Stimulated activated CD8-positive, alpha-beta memory T cell treated with anti-CD3 and anti-CD28 coated beads, Interleukin-15, amount 100 ng/mL, for 48 hours (primary cell): ENCODE measurements around the gene GPR39.

ENCODE experiments used
- DNase-seq, 2 donors: peaks; one replicate each; pipeline ENCODE4 v3.0.0-alpha.2; 2020; ENCODE audit warnings: low read depth in 2 of 2

GPR39 gene

GRCh38 chr2:132443106-132443505 is 26.5 kb downstream of the GPR39 start:
- DNase-seq, result no peak

GRCh38 chr2:132446444-132446843 is 29.8 kb downstream of the GPR39 start:
- no peak for DNase-seq

- DNase-seq, result no peak
Observed at GRCh38 chr2:132448331-132448730, 31.7 kb downstream of the GPR39 start.

GRCh38 chr2:132448771-132449170 is 32.2 kb downstream of the GPR39 start:
- DNase-seq, result no peak

GRCh38 chr2:132449868-132450267 is 33.3 kb downstream of the GPR39 start:
- DNase-seq, result no peak

- no peak for DNase-seq
Observed at GRCh38 chr2:132460781-132461180, 44.2 kb downstream of the GPR39 start.

GRCh38 chr2:132462236-132462635 is 45.6 kb downstream of the GPR39 start:
- DNase-seq, result no peak

GRCh38 chr2:132463719-132464118 is 47.1 kb downstream of the GPR39 start:
- DNase-seq, result no peak

- DNase-seq, result no peak
Observed at GRCh38 chr2:132465917-132466316, 49.3 kb downstream of the GPR39 start.

- no peak for DNase-seq
Observed at GRCh38 chr2:132466428-132467028, 49.9 kb downstream of the GPR39 start.

- DNase-seq, result no peak
Observed at GRCh38 chr2:132468821-132469675, 52.4 kb downstream of the GPR39 start.

- no peak for DNase-seq
Observed at GRCh38 chr2:132470746-132471145, 54.1 kb downstream of the GPR39 start.

GRCh38 chr2:132473174-132473883 is 56.7 kb downstream of the GPR39 start:
- no peak for DNase-seq

GRCh38 chr2:132475615-132476014 is 59.0 kb downstream of the GPR39 start:
- no peak for DNase-seq

- DNase-seq, result no peak
Observed at GRCh38 chr2:132477436-132477835, 60.8 kb downstream of the GPR39 start.

- no peak for DNase-seq
Observed at GRCh38 chr2:132477962-132478361, 61.4 kb downstream of the GPR39 start.

- no peak for DNase-seq
Observed at GRCh38 chr2:132478461-132479105, 62.0 kb downstream of the GPR39 start.

GRCh38 chr2:132479155-132479554 is 62.5 kb downstream of the GPR39 start:
- no peak for DNase-seq

- DNase-seq, result no peak
Observed at GRCh38 chr2:132482821-132483220, 66.2 kb downstream of the GPR39 start.

GRCh38 chr2:132484144-132484543 is 67.5 kb downstream of the GPR39 start:
- no peak for DNase-seq

GRCh38 chr2:132488491-132488890 is 71.9 kb downstream of the GPR39 start:
- no peak for DNase-seq

GRCh38 chr2:132489150-132489549 is 72.5 kb downstream of the GPR39 start:
- DNase-seq, result no peak
